ENCODE measurements around the gene IARS1.

DNA sequence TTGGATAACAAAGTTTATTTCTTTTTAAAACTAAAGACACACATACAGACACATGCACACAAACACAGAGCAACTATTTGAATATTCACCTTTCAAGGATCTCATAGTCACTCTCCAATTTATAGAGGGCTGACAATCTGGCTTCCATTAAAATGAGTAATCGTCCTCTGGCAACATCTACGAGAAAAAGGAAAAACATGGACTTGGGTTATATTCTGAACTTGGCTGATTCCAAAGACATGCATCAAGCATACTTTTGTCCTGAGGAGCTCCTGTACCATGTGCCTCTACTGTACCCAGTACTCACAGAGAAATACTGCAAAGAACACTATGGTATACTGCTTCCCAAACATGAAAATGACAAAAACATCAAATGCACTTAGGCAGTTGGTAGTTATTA is 15.4 kb downstream of the IARS1 start:
- TF ChIP-seq POLR2AphosphoS5 (IDR thresholded peaks at IDR 0.05; ENCODE audit: borderline replicate concordance, low read depth, low read length) (no peak), EZH2 (IDR thresholded peaks at IDR 0.05) (no peak), FOXP2 (optimal IDR thresholded peaks at IDR 0.05; ENCODE audit: control extremely low read depth, extremely low read length, insufficient read depth) (no peak)
